Glutamatergic neuron (in vitro differentiated cells): ENCODE measurements around the gene JCAD. TPM values are rescaled to one million over a fixed set of nuclear protein-coding genes. Genes with fewer than 3 reads are reported as not detected.

Experiments
- DNase-seq: peaks from one replicate; pipeline ENCODE4 v3.0.0; 2022
- H3K27ac Mint-ChIP-seq: one replicate; pipeline ENCODE4 v1.8.0; 2020; ENCODE audit warnings: mild to moderate bottlenecking, mixed read lengths, inconsistent platforms; ENCODE audit not compliant: unreplicated experiment
- H3K27me3 Mint-ChIP-seq: one replicate; pipeline ENCODE4 v1.8.0; 2020; ENCODE audit warnings: mild to moderate bottlenecking, moderate library complexity, mixed read lengths, inconsistent platforms; ENCODE audit not compliant: unreplicated experiment
- H3K36me3 Mint-ChIP-seq: one replicate; pipeline ENCODE4 v1.8.0; 2020; ENCODE audit warnings: mild to moderate bottlenecking, mixed read lengths, inconsistent platforms; ENCODE audit not compliant: unreplicated experiment
- H3K4me1 Mint-ChIP-seq: one replicate; pipeline ENCODE4 v1.8.0; 2020; ENCODE audit warnings: mild to moderate bottlenecking, low read depth, mixed read lengths, inconsistent platforms; ENCODE audit not compliant: unreplicated experiment
- H3K4me3 Mint-ChIP-seq: one replicate; pipeline ENCODE4 v1.8.0; 2020; ENCODE audit warnings: mild to moderate bottlenecking, mixed read lengths, inconsistent platforms; ENCODE audit not compliant: unreplicated experiment
- H3K9me3 Mint-ChIP-seq: one replicate; pipeline ENCODE4 v1.8.0; 2020; ENCODE audit warnings: mild to moderate bottlenecking, moderate library complexity, mixed read lengths, inconsistent platforms; ENCODE audit not compliant: unreplicated experiment
- total RNA-seq: library from RNA; stranded (reverse); fragmentation: NEBNext Ultra II Directional; extraction: Animal tissue kit (Norgen Biotek cat#: 25700); gene quantifications from one replicate; pipeline ENCODE4 v1.2.1, GENCODE V29; 2021; ENCODE audit not compliant: unreplicated experiment
- TF ChIP-seq, protein P1 (sequence below): fragments of 200-600 bp; sonication (generic); IDR thresholded peaks from one replicate; pipeline ENCODE4 v1.5.0; 2021; ENCODE audit not compliant: partially characterized antibody, unreplicated experiment

Gene JCAD
- total RNA-seq, 1 donor from 2014 or later: 0.32 TPM

DNA sequence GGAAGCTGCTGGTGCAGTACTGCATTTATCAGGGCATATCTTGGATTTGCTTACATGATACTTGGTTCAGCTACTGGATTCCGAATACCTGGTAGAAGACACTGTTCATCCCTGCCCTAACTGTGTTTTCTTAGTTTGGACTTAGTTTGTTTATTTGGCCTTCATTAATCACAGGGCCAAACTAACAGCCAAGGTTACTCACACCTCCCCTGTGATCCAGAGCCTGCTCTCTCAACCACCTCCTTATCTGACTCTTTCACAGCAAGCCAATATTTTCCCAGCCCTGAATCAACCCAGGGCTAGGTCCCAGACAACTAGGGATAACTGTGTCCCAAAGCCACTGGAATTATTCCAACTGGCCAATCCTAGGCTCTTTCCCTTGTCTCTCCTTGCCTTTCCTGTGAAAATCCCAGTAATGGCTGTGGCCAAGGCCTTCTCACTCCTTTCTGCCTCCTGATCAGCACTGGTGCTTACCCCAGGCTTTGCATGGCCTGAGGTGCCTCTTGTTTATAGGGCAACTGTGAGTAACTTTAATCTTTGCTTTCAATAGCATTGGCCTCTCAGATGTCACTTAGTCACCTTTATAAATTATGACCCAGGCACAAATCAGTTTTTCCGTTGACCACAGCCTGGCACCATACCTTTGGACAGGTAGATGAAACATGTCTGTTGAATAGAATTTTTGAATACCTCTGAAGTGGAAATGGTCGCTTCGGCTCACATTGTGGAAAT is 9.3 kb upstream of the JCAD start:
- Mint-ChIP-seq H3K4me1 (no peaks in the 10 kb centered on the region), H3K27me3 (peaks cover 2% of the 10 kb centered on the region), H3K27ac (no peak overlapping the region), H3K36me3 (no peaks in the 10 kb centered on the region), H3K4me3 (no peak overlapping the region), H3K9me3 (no peaks in the 10 kb centered on the region)
- TF ChIP-seq, protein P1, sequence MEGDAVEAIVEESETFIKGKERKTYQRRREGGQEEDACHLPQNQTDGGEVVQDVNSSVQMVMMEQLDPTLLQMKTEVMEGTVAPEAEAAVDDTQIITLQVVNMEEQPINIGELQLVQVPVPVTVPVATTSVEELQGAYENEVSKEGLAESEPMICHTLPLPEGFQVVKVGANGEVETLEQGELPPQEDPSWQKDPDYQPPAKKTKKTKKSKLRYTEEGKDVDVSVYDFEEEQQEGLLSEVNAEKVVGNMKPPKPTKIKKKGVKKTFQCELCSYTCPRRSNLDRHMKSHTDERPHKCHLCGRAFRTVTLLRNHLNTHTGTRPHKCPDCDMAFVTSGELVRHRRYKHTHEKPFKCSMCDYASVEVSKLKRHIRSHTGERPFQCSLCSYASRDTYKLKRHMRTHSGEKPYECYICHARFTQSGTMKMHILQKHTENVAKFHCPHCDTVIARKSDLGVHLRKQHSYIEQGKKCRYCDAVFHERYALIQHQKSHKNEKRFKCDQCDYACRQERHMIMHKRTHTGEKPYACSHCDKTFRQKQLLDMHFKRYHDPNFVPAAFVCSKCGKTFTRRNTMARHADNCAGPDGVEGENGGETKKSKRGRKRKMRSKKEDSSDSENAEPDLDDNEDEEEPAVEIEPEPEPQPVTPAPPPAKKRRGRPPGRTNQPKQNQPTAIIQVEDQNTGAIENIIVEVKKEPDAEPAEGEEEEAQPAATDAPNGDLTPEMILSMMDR: no peak
- no peak for DNase-seq

- H3K27me3 Mint-ChIP-seq: peaks cover 5% of the 10 kb centered on the region
- no peak overlapping the region for H3K27ac Mint-ChIP-seq
- H3K4me3 Mint-ChIP-seq: no peak overlapping the region
- DNase-seq: no peak
- H3K36me3 Mint-ChIP-seq: no peaks in the 10 kb centered on the region
- no peaks in the 10 kb centered on the region for H3K9me3 Mint-ChIP-seq
- H3K4me1 Mint-ChIP-seq: no peaks in the 10 kb centered on the region
- TF ChIP-seq, protein P1: no peak
Measured at GRCh38 chr10:30063099-30063498, 3.7 kb upstream of the JCAD start.

DNA sequence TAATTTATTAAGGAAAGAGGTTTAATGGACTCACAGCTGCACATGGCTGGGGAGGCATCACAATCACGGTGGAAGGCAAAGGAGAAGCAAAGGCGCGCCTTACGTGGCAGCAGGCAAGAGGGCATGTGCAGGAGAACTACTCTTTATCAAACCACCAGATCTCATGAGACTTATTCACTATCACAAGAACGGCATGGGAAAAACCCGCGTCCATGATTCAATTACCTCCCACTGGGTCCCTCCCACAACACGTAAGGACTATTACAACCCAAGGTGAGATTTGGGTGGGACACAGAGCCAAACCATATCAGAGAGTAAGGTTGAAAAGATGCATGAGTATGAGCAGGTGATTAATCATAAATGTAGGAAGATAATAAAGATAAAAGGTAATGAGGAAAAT is 3.2 kb upstream of the JCAD start:
- no peak overlapping the region for H3K27ac Mint-ChIP-seq
- TF ChIP-seq, protein P1: no peak
- H3K27me3 Mint-ChIP-seq: peaks cover 5% of the 10 kb centered on the region
- no peaks in the 10 kb centered on the region for H3K9me3 Mint-ChIP-seq
- no peak overlapping the region for H3K4me3 Mint-ChIP-seq
- DNase-seq: no peak
- no peaks in the 10 kb centered on the region for H3K4me1 Mint-ChIP-seq
- no peaks in the 10 kb centered on the region for H3K36me3 Mint-ChIP-seq

DNA sequence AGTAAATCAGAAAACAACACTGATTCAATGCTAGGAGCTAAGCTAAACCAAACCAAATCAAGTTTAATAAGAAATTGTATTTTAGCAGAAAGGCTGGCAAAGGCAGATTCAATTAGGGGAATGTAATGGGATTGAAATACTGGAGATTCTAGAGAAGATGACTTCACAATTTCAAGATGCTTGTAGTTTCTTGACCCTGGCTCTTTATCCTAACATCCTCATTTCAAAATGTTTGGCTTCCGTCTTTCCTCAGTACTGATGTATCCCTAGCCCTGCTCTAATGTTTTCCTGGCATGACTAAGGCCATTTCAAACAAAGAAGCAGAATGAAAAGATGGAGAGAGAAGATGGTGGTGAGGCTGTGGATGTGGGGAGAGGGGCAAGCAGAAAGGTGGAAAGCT is 2.7 kb upstream of the JCAD start:
- Mint-ChIP-seq H3K27me3 (peaks cover 5% of the 10 kb centered on the region), H3K27ac (no peak overlapping the region), H3K4me1 (no peaks in the 10 kb centered on the region)

More for the DNA sequence above, 2.7 kb upstream of the JCAD start:
- TF ChIP-seq, protein P1: no peak
- H3K36me3 Mint-ChIP-seq: no peaks in the 10 kb centered on the region
- DNase-seq: no peak
- H3K9me3 Mint-ChIP-seq: no peaks in the 10 kb centered on the region
- no peak overlapping the region for H3K4me3 Mint-ChIP-seq
